ENCODE results near the gene MLST8.
A peak's percentile ranks its signal among the peaks of the same experiment; 100 is the strongest.

The MLST8 gene, protein sequence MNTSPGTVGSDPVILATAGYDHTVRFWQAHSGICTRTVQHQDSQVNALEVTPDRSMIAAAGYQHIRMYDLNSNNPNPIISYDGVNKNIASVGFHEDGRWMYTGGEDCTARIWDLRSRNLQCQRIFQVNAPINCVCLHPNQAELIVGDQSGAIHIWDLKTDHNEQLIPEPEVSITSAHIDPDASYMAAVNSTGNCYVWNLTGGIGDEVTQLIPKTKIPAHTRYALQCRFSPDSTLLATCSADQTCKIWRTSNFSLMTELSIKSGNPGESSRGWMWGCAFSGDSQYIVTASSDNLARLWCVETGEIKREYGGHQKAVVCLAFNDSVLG

DNA sequence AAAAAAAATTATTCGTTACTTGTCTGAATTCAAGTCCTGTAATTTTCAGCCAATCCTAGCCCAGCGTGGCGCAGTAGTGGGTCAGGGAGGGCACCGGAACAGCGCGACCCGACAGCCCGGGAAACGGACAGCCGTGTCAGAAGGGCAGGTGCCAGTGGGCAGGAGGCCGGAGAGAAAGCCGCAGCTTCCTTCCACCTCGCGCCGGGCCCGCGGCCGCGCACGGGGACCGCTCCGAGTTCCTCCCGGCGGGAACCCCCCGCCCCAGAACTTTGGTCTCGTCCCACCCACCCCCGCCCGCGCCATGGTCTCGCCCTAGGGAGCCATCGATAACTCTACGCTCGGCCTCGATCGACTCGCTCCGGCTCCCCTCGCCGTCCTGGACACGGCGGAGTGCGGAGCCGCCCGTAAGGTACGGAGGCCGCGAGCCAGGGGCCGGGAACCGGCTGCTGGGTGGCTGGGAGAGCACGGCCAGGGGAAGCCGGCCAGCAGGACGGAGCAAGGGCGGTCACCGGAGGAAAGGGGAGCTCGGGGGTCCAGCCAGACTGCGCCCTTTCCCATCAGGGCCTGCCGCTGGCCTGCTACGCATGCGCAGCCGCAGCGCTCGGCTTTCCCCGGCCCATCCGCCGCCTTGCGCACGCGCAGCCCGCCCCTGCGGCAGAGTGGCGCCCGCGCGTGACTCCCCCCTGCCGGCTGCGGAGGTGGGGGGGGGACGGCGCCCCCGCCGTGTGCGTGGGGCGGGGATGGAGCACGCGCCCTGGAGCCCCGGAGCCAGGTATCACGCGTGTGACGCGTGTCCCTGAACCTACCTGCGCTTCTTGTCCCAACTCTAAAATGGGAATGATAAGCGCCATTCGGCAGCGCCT is at the start of gene MLST8:
Gene MLST8, plus strand, starts transcription at position 351 of the 863 bp plus-strand sequence. CDS start 632 bp downstream, outside the sequence.
- peak; percentile 33 for DNase-seq (ENCODE audit: low read depth)
- peak within 1 kb of the TSS; percentile 76 for H3K4me3 ChIP-seq (ENCODE audit: control insufficient read depth, low read depth, low read length)
- TF ChIP-seq, protein P1, sequence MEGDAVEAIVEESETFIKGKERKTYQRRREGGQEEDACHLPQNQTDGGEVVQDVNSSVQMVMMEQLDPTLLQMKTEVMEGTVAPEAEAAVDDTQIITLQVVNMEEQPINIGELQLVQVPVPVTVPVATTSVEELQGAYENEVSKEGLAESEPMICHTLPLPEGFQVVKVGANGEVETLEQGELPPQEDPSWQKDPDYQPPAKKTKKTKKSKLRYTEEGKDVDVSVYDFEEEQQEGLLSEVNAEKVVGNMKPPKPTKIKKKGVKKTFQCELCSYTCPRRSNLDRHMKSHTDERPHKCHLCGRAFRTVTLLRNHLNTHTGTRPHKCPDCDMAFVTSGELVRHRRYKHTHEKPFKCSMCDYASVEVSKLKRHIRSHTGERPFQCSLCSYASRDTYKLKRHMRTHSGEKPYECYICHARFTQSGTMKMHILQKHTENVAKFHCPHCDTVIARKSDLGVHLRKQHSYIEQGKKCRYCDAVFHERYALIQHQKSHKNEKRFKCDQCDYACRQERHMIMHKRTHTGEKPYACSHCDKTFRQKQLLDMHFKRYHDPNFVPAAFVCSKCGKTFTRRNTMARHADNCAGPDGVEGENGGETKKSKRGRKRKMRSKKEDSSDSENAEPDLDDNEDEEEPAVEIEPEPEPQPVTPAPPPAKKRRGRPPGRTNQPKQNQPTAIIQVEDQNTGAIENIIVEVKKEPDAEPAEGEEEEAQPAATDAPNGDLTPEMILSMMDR (IDR thresholded peaks at IDR 0.05; ENCODE audit: control insufficient read depth, insufficient read depth, low read depth, low read length, missing control alignments) = no peak

DNA sequence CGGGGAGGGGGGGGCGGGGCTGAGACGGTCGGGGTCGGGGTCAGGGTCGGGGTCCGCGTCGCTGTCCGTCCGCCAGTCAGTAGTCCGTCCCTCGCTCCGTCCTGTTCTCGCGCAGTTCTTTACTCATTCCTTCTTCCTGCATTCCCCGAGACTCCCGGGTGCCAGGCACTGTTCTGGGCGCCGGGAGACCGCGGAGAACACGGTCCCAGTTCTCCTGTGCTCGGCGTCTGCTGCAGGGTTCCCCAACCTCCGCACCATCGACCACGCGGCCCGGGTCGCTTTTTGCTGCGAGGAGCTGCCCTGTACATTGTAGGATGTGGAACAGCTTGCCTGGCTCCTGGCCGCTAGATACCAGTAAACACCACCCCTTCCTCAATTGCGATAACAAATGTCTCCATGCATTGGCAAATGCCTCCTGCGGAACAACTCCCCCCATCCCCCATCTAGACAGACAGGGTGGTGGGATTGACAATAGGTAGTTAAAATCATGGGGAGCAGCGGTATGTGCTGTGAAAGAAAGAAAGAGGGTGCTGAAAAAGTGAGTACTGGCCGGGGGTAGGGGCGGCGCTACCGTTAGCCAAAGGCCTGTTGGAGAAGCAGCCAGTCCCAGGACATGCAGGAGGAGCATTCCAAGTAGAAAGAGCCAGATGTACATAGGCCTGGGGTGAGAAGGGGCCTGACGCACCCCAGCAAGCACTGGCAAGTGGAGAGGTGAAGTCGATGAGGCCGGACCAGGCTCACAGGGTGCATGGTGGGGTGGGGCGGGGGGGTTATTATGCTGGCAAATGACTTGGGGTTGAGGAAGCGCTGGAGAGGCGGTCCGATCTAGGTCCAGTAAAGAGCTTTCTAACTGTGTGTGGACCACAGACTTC is 49.0 kb upstream of the MLST8 start:
- peak; percentile 23 for DNase-seq (ENCODE audit: low read depth)
- TF ChIP-seq, protein P1 (IDR thresholded peaks at IDR 0.05; ENCODE audit: control insufficient read depth, insufficient read depth, low read depth, low read length, missing control alignments) = no peak
- H3K4me3 ChIP-seq (ENCODE audit: control insufficient read depth, low read depth, low read length) = peak overlapping the region; percentile 87

DNA sequence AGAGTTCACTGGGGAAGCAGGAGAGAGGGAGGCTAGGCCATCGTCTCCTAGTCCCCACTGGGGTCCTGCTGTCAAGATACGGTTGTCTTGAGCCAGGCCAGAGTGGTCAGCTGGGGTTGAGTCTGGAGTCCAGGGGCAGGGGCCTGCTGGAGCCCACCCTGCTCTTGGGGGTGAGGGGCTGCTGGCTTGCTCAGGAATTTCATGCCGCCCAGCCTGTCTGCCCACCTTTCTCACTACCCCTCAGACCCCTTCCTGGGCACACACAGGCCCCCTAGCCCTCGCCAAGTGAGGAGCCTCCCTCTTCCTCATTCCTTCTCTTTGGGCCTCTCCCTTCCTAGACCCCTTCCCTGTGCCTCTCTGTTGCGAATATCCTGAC is 48.4 kb upstream of the MLST8 start:
- TF ChIP-seq, protein P1 (IDR thresholded peaks at IDR 0.05; ENCODE audit: control insufficient read depth, insufficient read depth, low read depth, low read length, missing control alignments) = no peak
- H3K4me3 ChIP-seq (ENCODE audit: control insufficient read depth, low read depth, low read length) = peak overlapping the region; percentile 87
- DNase-seq (ENCODE audit: low read depth) = no peak

DNA sequence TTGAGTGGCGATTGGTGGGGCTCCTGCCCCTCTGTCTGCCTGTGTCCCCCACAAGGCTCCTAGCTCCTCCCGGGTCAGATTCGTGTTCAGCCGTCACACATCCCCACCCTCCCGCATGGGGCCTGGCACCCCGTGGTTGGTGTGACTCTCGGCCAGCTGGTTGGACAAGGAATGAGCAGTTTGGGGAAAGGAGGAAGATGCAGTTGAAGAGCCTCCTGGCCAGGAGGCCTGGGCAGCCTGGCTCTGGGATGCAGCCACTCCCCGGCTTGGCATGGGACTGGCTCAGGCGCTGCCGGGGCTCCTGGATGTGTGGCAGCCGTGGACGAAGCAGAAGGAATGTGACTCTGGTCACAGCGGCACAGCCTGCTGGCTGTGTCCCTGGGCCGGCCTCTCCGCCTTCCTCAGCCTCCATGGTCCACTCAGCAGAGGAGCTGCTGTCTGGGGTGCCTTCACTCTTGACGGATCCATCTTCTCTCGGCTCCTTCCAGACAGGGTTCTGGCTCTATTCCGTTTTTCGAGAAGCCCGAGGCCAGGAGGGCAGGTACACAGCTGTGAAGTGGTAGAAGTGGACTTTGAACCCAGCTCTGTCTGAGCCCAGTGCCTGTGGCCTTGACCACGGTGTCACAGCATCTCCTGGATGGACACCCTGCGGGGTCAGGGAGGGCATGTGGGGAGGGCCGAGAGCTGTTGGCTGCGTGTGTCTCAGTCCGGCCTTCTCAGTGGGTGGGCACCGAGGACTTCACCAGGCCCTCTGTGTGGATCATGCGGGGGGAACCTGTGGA is 47.6 kb upstream of the MLST8 start:
- TF ChIP-seq, protein P1 (IDR thresholded peaks at IDR 0.05; ENCODE audit: control insufficient read depth, insufficient read depth, low read depth, low read length, missing control alignments) = no peak
- peak overlapping the region; percentile 87; the same call in 1 of the 2 replicates for H3K4me3 ChIP-seq (ENCODE audit: control insufficient read depth, low read depth, low read length)
- no peak for DNase-seq (ENCODE audit: low read depth)

DNA sequence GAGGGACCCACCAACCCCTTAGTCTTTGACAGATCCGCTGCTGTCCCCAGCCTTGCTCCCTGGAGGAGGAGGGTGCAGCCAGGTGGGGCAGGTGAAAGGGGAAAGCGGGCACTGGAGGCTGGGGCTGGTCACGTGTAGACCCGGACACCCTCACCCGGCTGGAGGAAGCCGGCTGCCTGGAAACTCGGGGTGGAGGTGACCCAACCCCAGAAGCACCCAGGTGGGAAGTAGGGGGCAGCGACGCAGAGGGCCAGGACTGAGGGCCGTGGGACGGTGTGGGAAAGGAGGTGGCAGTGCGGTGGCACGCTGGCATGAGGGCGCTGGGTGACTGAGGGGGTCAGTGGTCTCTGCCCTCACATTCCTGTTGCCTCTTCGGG is 47.0 kb upstream of the MLST8 start:
- no peak for DNase-seq (ENCODE audit: low read depth)
- no peak overlapping the region for H3K4me3 ChIP-seq (ENCODE audit: control insufficient read depth, low read depth, low read length)
- TF ChIP-seq, protein P1 (IDR thresholded peaks at IDR 0.05; ENCODE audit: control insufficient read depth, insufficient read depth, low read depth, low read length, missing control alignments) = no peak
